IMR-90 (cell line): Measurements from ENCODE around the gene EPAS1. TPM values are rescaled to one million over a fixed set of nuclear protein-coding genes. Genes with fewer than 3 reads are reported as not detected.

Experiments
- ATAC-seq: fragments of 200-7000 bp; cut with Tn5 transposase; 2 replicates; pipeline ENCODE4 v1.9.1; 2020; ENCODE audit warnings: low read depth, mild to moderate bottlenecking, moderate library complexity
- BruUV-seq: library from RNA; stranded (reverse); fragments of 400-500 nt; replicated peaks from 2 replicates; lab custom pipeline; 2021; lab: Mats Ljungman, UMichigan
- CTCF ChIA-PET: fragments of 300-600 bp; formaldehyde crosslinking; extraction: SDS; loops from one replicate; lab custom pipeline; 2021; ENCODE audit warnings: antibody characterized with exemption; lab: Yijun Ruan, JAX
- POLR2A ChIA-PET: fragments of 300-600 bp; sonication (Branson Sonifier 250); formaldehyde crosslinking; loops from one replicate; lab custom pipeline; 2022; ENCODE audit warnings: antibody characterized with exemption; ENCODE audit not compliant: unreplicated experiment; lab: Charles Lee
- DNase-seq: peaks from one replicate; pipeline ENCODE4 v3.0.0; 2013
- H2AFZ ChIP-seq: replicated peaks from 2 replicates; pipeline ENCODE3; 2013; ENCODE audit warnings: low read length, mild to moderate bottlenecking; ENCODE audit not compliant: poor library complexity
- H2AK5ac ChIP-seq: 2 replicates; pipeline ENCODE4 v1.6.1; 2013; ENCODE audit warnings: low read depth, low read length, inconsistent platforms
- H2AK9ac ChIP-seq: replicated peaks from 2 replicates; pipeline ENCODE3; 2013; ENCODE audit warnings: mild to moderate bottlenecking, low read depth, low read length, moderate library complexity; ENCODE audit not compliant: poor library complexity
- H2BK120ac ChIP-seq: 2 replicates; pipeline ENCODE4 v1.6.1; 2013; ENCODE audit warnings: low read depth, low read length, inconsistent platforms
- H2BK15ac ChIP-seq: 3 replicates; pipeline ENCODE4 v1.6.1; 2013; ENCODE audit warnings: low read depth, low read length, inconsistent platforms
- H2BK20ac ChIP-seq: 2 replicates; pipeline ENCODE4 v1.6.1; 2013; ENCODE audit warnings: low read depth, mild to moderate bottlenecking, inconsistent platforms, low read length, moderate library complexity
- H2BK5ac ChIP-seq: 2 replicates; pipeline ENCODE4 v1.6.1; 2013; ENCODE audit warnings: mild to moderate bottlenecking, low read depth, low read length, inconsistent platforms; ENCODE audit not compliant: poor library complexity, severe bottlenecking
- H3K14ac ChIP-seq: replicated peaks from 2 replicates; pipeline ENCODE4 v1.6.1; 2013; ENCODE audit warnings: low read depth, low read length, inconsistent platforms
- H3K18ac ChIP-seq: 2 replicates; pipeline ENCODE4 v1.6.1; 2013; ENCODE audit warnings: low read depth, low read length, control low read depth
- H3K23ac ChIP-seq: 2 replicates; pipeline ENCODE4 v1.6.1; 2013; ENCODE audit warnings: low read depth, low read length, inconsistent platforms
- H3K27ac ChIP-seq: 2 replicates; pipeline ENCODE4 v1.5.1; 2013; ENCODE audit warnings: mild to moderate bottlenecking, control low read depth, low read length; ENCODE audit not compliant: insufficient read depth
- H3K27me3 ChIP-seq: 2 replicates; pipeline ENCODE4 v1.6.1; 2013; ENCODE audit warnings: low read length; ENCODE audit not compliant: control insufficient read depth, insufficient read depth
- H3K36me3 ChIP-seq: 2 replicates; pipeline ENCODE4 v1.6.1; 2013; ENCODE audit warnings: low read length, mixed read lengths; ENCODE audit not compliant: control insufficient read depth, insufficient read depth
- H3K4ac ChIP-seq: 2 replicates; pipeline ENCODE4 v1.6.1; 2013; ENCODE audit warnings: low read depth, low read length, inconsistent platforms
- H3K4me1 ChIP-seq: 2 replicates; pipeline ENCODE4 v1.6.1; 2013; ENCODE audit warnings: low read length, mixed read lengths; ENCODE audit not compliant: control insufficient read depth, insufficient read depth
- H3K4me2 ChIP-seq: 2 replicates; pipeline ENCODE4 v1.6.1; 2013; ENCODE audit warnings: low read depth, mild to moderate bottlenecking, control low read depth, low read length, moderate library complexity
- H3K4me3 ChIP-seq: 2 replicates; pipeline ENCODE4 v1.5.1; 2013; ENCODE audit warnings: low read depth, mild to moderate bottlenecking, control low read depth, low read length, moderate library complexity; ENCODE audit not compliant: insufficient read depth
- H3K56ac ChIP-seq: 2 replicates; pipeline ENCODE4 v1.6.1; 2013; ENCODE audit warnings: low read length, inconsistent platforms; ENCODE audit not compliant: insufficient read depth; ENCODE audit errors: extremely low read depth
- H3K79me1 ChIP-seq, 2 experiments: 2 replicates each; pipeline ENCODE4 v1.6.1; 2013; ENCODE audit warnings: low read length in 2 of 2, inconsistent platforms in 1 of 2, low read depth in 1 of 2
- H3K9ac ChIP-seq: 2 replicates; pipeline ENCODE4 v1.6.1; 2013; ENCODE audit warnings: low read depth, low read length, control low read depth
- H3K9me1 ChIP-seq: 2 replicates; pipeline ENCODE4 v1.6.1; 2013; ENCODE audit warnings: low read length, inconsistent platforms; ENCODE audit not compliant: insufficient read depth
- H3K9me3 ChIP-seq: 2 replicates; pipeline ENCODE4 v1.6.1; 2013; ENCODE audit warnings: low read length; ENCODE audit not compliant: control insufficient read depth, insufficient read depth
- H4K20me1 ChIP-seq: 2 replicates; pipeline ENCODE4 v1.6.1; 2013; ENCODE audit warnings: low read length, inconsistent platforms; ENCODE audit not compliant: insufficient read depth
- H4K5ac ChIP-seq: 2 replicates; pipeline ENCODE4 v1.6.1; 2013; ENCODE audit warnings: mild to moderate bottlenecking, low read depth, low read length, control low read depth
- H4K8ac ChIP-seq, 2 experiments: 2 replicates each; pipeline ENCODE4 v1.6.1; 2013; ENCODE audit warnings: low read depth in 2 of 2, low read length in 2 of 2, control low read depth in 1 of 2, inconsistent platforms in 1 of 2
- H4K91ac ChIP-seq: 2 replicates; pipeline ENCODE4 v1.6.1; 2013; ENCODE audit warnings: low read depth, low read length, inconsistent platforms; ENCODE audit not compliant: insufficient read depth
- BHLHE40 ChIP-seq: fragments of 150-350 bp; IDR thresholded peaks from 2 replicates; pipeline ENCODE4 v1.6.1; 2016; ENCODE audit warnings: mild to moderate bottlenecking, low read depth, low read length
- CEBPB ChIP-seq: IDR thresholded peaks from 2 replicates; pipeline ENCODE4 v1.6.1; 2012; ENCODE audit warnings: low read depth, low read length, improper control_type of control experiment
- SMC3 ChIP-seq: fragments of 150-350 bp; IDR thresholded peaks from 2 replicates; pipeline ENCODE4 v1.6.1; 2016; ENCODE audit warnings: low read depth, mild to moderate bottlenecking, antibody characterized with exemption, low read length, moderate library complexity
- WGBS, 2 experiments: methylation state at CpG; one replicate each; pipeline versions ENCODE4 v1.1.5 to v1.1.7; 2013; ENCODE audit warnings: missing lambda C conversion rate in 2 of 2; ENCODE audit not compliant: insufficient read length in 1 of 2; ENCODE audit errors: extremely low coverage in 2 of 2; 5-methylcytosine and 5-hydroxymethylcytosine counted together
- dilution Hi-C: fragments of 300-500 bp; cut with HindIII; formaldehyde crosslinking; loops from one replicate; pipeline ENCODE4 v1.14.3; 2018; ENCODE audit warnings: low sequenced_read_pairs; ENCODE audit not compliant: unreplicated experiment
- in situ Hi-C: fragments of 300-500 bp; cut with MboI; formaldehyde crosslinking; loops from 3 replicates; pipeline ENCODE4 v1.14.3; 2019; ENCODE audit warnings: low sequenced_read_pairs, inconsistent platforms, mixed read lengths
- intact Hi-C: fragments of 100-400 bp; cut with micrococcal nuclease; formaldehyde crosslinking; loops from 2 replicates; pipeline ENCODE4 v1.10.0; 2022
- polyA plus RNA-seq, 3 experiments: library from polyadenylated mRNA; depleted of rRNA; stranded (reverse); fragments of >200 nt; gene quantifications; 2 replicates each; pipeline ENCODE4 v1.2.3, GENCODE V29; 2012; ENCODE audit warnings: low replicate concordance in 1 of 3
- total RNA-seq: library from RNA; depleted of rRNA; stranded (reverse); fragments of >200 nt; gene quantifications from 2 replicates; pipeline ENCODE4 v1.2.3, GENCODE V29; 2012
- TF ChIP-seq, protein P1 (sequence below): conservative IDR thresholded peaks from 2 replicates; pipeline ENCODE4 v1.5.1; 2012; ENCODE audit warnings: mild to moderate bottlenecking, low read depth, low read length, improper control_type of control experiment
- TF ChIP-seq, protein P2 (sequence below): fragments of 150-350 bp; IDR thresholded peaks from 2 replicates; pipeline ENCODE4 v1.6.1; 2016; ENCODE audit warnings: low read depth, mild to moderate bottlenecking, low read length, moderate library complexity, borderline replicate concordance
- TF ChIP-seq, protein P3 (sequence below): fragments of 150-350 bp; IDR thresholded peaks from 2 replicates; pipeline ENCODE4 v1.6.1; 2017; ENCODE audit warnings: mild to moderate bottlenecking, antibody characterized with exemption, low read length, low read depth

The EPAS1 gene
- total and polyA plus RNA-seq, 2 of the 4 experiments (the other 2 are of a cell fraction): 40.7 to 120 TPM

DNA sequence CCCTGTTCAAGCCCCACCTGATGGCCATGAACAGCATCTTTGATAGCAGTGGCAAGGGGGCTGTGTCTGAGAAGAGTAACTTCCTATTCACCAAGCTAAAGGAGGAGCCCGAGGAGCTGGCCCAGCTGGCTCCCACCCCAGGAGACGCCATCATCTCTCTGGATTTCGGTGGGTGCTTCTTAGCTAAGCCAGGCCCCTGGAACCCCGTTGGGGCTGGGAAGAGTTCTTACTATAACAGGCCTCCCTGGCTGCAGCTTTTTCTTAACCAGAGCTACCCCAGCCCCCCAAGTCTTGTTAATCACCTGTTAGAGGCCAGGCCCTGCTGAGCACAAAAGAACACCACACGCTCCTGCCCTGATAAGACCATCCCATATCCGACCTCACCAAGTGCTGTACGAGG lies 79.4 kb downstream of the EPAS1 start:
- no peak overlapping the region for H2AK9ac ChIP-seq
- WGBS, 2 experiments: 86% methylated on average over 3 of the region's 7 CpGs; no CpG with 5 or more reads in 1 of the 2 experiments

More for the DNA sequence above, 79.4 kb downstream of the EPAS1 start:
- no peak overlapping the region for H3K4me3 ChIP-seq
- no peak overlapping the region for H2BK120ac ChIP-seq
- ATAC-seq (no peak), DNase-seq (no peak)
- H2AK5ac ChIP-seq: no peak overlapping the region
- no peak overlapping the region; the same call in 1 of the 2 replicates for H3K9ac ChIP-seq
- H3K23ac ChIP-seq: no peak overlapping the region
- H3K9me1 ChIP-seq: peaks cover 14% of the 10 kb centered on the region
- H4K20me1 ChIP-seq: no peaks in the 10 kb centered on the region; the same call in 1 of the 2 replicates
- no peak overlapping the region for H3K4me2 ChIP-seq
- no peak overlapping the region for H3K4ac ChIP-seq
- no TSS peak for BruUV-seq
- H2BK20ac ChIP-seq: no peak overlapping the region
- no peak overlapping the region for H3K27ac ChIP-seq
- dilution Hi-C loops: no loop called here
- H3K4me1 ChIP-seq: peaks cover 19% of the 10 kb centered on the region; the same call in 1 of the 2 replicates
- ChIA-PET CTCF (interaction anchor here (1.1 kb wide), 1 partner anchor 57 kb away, joined by 3 read pairs; no protein-coding TSS in a partner anchor), POLR2A (no interaction called here)
- H3K79me1 ChIP-seq: peaks cover 12 to 43% of the 10 kb centered on the region in 2 experiments; a peak in 3 of 4 replicates
- H4K8ac ChIP-seq: no peak overlapping the region
- in situ Hi-C loops: no loop called here
- no peak overlapping the region; the same call in 1 of the 2 replicates for H4K5ac ChIP-seq
- TF ChIP-seq BHLHE40 (no peak), CEBPB (no peak), SMC3 (no peak)
- TF ChIP-seq, protein P1, sequence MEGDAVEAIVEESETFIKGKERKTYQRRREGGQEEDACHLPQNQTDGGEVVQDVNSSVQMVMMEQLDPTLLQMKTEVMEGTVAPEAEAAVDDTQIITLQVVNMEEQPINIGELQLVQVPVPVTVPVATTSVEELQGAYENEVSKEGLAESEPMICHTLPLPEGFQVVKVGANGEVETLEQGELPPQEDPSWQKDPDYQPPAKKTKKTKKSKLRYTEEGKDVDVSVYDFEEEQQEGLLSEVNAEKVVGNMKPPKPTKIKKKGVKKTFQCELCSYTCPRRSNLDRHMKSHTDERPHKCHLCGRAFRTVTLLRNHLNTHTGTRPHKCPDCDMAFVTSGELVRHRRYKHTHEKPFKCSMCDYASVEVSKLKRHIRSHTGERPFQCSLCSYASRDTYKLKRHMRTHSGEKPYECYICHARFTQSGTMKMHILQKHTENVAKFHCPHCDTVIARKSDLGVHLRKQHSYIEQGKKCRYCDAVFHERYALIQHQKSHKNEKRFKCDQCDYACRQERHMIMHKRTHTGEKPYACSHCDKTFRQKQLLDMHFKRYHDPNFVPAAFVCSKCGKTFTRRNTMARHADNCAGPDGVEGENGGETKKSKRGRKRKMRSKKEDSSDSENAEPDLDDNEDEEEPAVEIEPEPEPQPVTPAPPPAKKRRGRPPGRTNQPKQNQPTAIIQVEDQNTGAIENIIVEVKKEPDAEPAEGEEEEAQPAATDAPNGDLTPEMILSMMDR: no peak
- TF ChIP-seq, protein P2, sequence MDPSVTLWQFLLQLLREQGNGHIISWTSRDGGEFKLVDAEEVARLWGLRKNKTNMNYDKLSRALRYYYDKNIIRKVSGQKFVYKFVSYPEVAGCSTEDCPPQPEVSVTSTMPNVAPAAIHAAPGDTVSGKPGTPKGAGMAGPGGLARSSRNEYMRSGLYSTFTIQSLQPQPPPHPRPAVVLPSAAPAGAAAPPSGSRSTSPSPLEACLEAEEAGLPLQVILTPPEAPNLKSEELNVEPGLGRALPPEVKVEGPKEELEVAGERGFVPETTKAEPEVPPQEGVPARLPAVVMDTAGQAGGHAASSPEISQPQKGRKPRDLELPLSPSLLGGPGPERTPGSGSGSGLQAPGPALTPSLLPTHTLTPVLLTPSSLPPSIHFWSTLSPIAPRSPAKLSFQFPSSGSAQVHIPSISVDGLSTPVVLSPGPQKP: no peak
- TF ChIP-seq, protein P3, sequence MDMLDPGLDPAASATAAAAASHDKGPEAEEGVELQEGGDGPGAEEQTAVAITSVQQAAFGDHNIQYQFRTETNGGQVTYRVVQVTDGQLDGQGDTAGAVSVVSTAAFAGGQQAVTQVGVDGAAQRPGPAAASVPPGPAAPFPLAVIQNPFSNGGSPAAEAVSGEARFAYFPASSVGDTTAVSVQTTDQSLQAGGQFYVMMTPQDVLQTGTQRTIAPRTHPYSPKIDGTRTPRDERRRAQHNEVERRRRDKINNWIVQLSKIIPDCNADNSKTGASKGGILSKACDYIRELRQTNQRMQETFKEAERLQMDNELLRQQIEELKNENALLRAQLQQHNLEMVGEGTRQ: no peak
- no peaks in the 10 kb centered on the region for H3K27me3 ChIP-seq
- no peak overlapping the region for H2BK5ac ChIP-seq
- intact Hi-C loops: loop anchor here (5.0 kb wide), 1 partner anchor 374 kb away; no protein-coding TSS in a partner anchor
- H3K56ac ChIP-seq: no peak overlapping the region
- H3K18ac ChIP-seq: no peak overlapping the region
- H3K14ac ChIP-seq: no peak overlapping the region
- H3K36me3 ChIP-seq: peaks cover 83% of the 10 kb centered on the region
- no peak overlapping the region for H4K91ac ChIP-seq
- H2AFZ ChIP-seq: no peak overlapping the region
- H2BK15ac ChIP-seq: no peak overlapping the region
- H3K9me3 ChIP-seq: no peaks in the 10 kb centered on the region
